Ishikawa (cell line): ENCODE results near the gene CLIP3.

Source experiments
- CEBPB ChIP-seq: IDR thresholded peaks from 2 replicates; pipeline ENCODE4 v1.6.1; 2012
- CREB1 ChIP-seq: IDR thresholded peaks from 2 replicates; pipeline ENCODE4 v1.6.1; 2012; ENCODE audit warnings: low read depth
- EGR1 ChIP-seq: IDR thresholded peaks from 2 replicates; pipeline ENCODE4 v1.6.1; 2012
- EP300 ChIP-seq: IDR thresholded peaks from 2 replicates; pipeline ENCODE4 v1.6.1; 2012; ENCODE audit warnings: borderline replicate concordance
- MAX ChIP-seq: IDR thresholded peaks from 2 replicates; pipeline ENCODE4 v1.6.1; 2012
- NFIC ChIP-seq: IDR thresholded peaks from 2 replicates; pipeline ENCODE4 v1.6.1; 2012
- RAD21 ChIP-seq: IDR thresholded peaks from 2 replicates; pipeline ENCODE4 v1.6.1; 2012; ENCODE audit warnings: low read depth
- REST ChIP-seq: IDR thresholded peaks from 2 replicates; pipeline ENCODE4 v1.6.1; 2012; ENCODE audit warnings: low read depth, mild to moderate bottlenecking
- TAF1 ChIP-seq: IDR thresholded peaks from 2 replicates; pipeline ENCODE4 v1.6.1; 2012; ENCODE audit warnings: low read depth, mild to moderate bottlenecking
- TCF12 ChIP-seq: IDR thresholded peaks from 2 replicates; pipeline ENCODE4 v1.6.1; 2012; ENCODE audit warnings: low read depth
- TEAD4 ChIP-seq: IDR thresholded peaks from 2 replicates; pipeline ENCODE4 v1.6.1; 2012
- USF1 ChIP-seq: IDR thresholded peaks from 2 replicates; pipeline ENCODE4 v1.6.1; 2012
- YY1 ChIP-seq: IDR thresholded peaks from 2 replicates; pipeline ENCODE4 v1.6.1; 2012; ENCODE audit warnings: low read depth
- ZBTB7A ChIP-seq: IDR thresholded peaks from 2 replicates; pipeline ENCODE4 v1.6.1; 2012; ENCODE audit warnings: low read depth

Gene CLIP3

GRCh38 chr19:36014012-36014924 lies 18.4 kb downstream of the CLIP3 start, which contains the start of gene ALKBH6:
Gene ALKBH6 (minus strand): TSS chr19:36014213. CDS start chr19:36013397, 816 bp downstream.
- TF ChIP-seq NFIC (no peak), TAF1 (peak; percentile 66; the same call in 1 of the 2 replicates), TCF12 (no peak), TEAD4 (no peak), EGR1 (peak; percentile 60), REST (peak; percentile 61; the same call in 1 of the 2 replicates), EP300 (no peak), CEBPB (no peak), YY1 (peak; percentile 79), MAX (peak; percentile 81), USF1 (0 out of 2 replicates have a peak, but pooled peaks have one; percentile 30), CREB1 (peak; percentile 79), ZBTB7A (no peak)

- TF ChIP-seq ZBTB7A (0 out of 2 replicates have a peak, but pooled peaks have one; percentile 54), CEBPB (no peak)
These were observed 19.2 kb downstream of the CLIP3 start for GRCh38 chr19:36013280-36014011.

- no peak for TF ChIP-seq REST
- no peak for TF ChIP-seq CREB1
- TF ChIP-seq RAD21 = no peak
- TF ChIP-seq TCF12 = no peak
- TF ChIP-seq NFIC = no peak
- TF ChIP-seq EGR1 = no peak
- TF ChIP-seq EP300 = no peak
- TF ChIP-seq YY1 = no peak
- no peak for TF ChIP-seq ZBTB7A
- TF ChIP-seq TAF1 = no peak
- no peak for TF ChIP-seq MAX
These were observed 22.3 kb downstream of the CLIP3 start for GRCh38 chr19:36010402-36010801.

- TF ChIP-seq YY1 = no peak
- no peak for TF ChIP-seq NFIC
- no peak for TF ChIP-seq TCF12
- no peak for TF ChIP-seq ZBTB7A
These were observed 22.9 kb downstream of the CLIP3 start for GRCh38 chr19:36009633-36010379.

GRCh38 chr19:36009220-36009619 lies 23.5 kb downstream of the CLIP3 start:
- TF ChIP-seq MAX (peak; percentile 81; the same call in 1 of the 2 replicates), ZBTB7A (no peak), NFIC (0 out of 2 replicates have a peak, but pooled peaks have one; percentile 6), TEAD4 (peak; percentile 22; the same call in 1 of the 2 replicates)
